Skeletal muscle tissue (tissue), 4 donors: Measurements from ENCODE around the gene CHST15. TPM values are rescaled to one million over a fixed set of nuclear protein-coding genes. Genes with fewer than 3 reads are reported as not detected.
"Not testable (repeated sequence)": the region's sequence is repeated elsewhere in the genome, so short reads cannot be mapped to it uniquely, and the experiment has no call there.

ENCODE experiments used
- H3K27ac ChIP-seq: one replicate; pipeline ENCODE4 v1.7.0; 2013; ENCODE audit warnings: mild to moderate bottlenecking, low read depth, low read length, inconsistent platforms
- H3K27me3 ChIP-seq, 3 donors: one replicate each; pipeline ENCODE4 v1.7.0; 2013; ENCODE audit warnings: low read length in 3 of 3; ENCODE audit not compliant: control insufficient read depth in 3 of 3, insufficient read depth in 3 of 3
- H3K36me3 ChIP-seq, 3 donors: one replicate each; pipeline ENCODE4 v1.7.0; 2013; ENCODE audit warnings: low read length in 3 of 3; ENCODE audit not compliant: control insufficient read depth in 3 of 3, insufficient read depth in 3 of 3
- H3K4me1 ChIP-seq, 3 donors: one replicate each; pipeline ENCODE4 v1.7.0; 2013; ENCODE audit warnings: low read length in 3 of 3, mild to moderate bottlenecking in 3 of 3; ENCODE audit not compliant: control insufficient read depth in 3 of 3, insufficient read depth in 3 of 3
- H3K4me3 ChIP-seq, 3 donors: one replicate each; pipeline ENCODE4 v1.7.0; 2013; ENCODE audit warnings: low read length in 3 of 3
- H3K9ac ChIP-seq, 3 donors: one replicate each; pipeline ENCODE4 v1.7.0; 2013; ENCODE audit warnings: low read length in 3 of 3, mild to moderate bottlenecking in 3 of 3, moderate library complexity in 2 of 3, low read depth in 1 of 3
- H3K9me3 ChIP-seq, 3 donors: one replicate each; pipeline ENCODE4 v1.7.0; 2013; ENCODE audit warnings: low read length in 3 of 3; ENCODE audit not compliant: control insufficient read depth in 3 of 3
- total RNA-seq: library from RNA; depleted of rRNA; stranded (reverse); fragments of >200 nt; gene quantifications from one replicate; pipeline ENCODE4 v1.2.3, GENCODE V29; 2014
- donor health status: Osteomylitis.

CHST15 gene
- total RNA-seq, 1 donor from 2014 or later = 19.3 TPM

DNA sequence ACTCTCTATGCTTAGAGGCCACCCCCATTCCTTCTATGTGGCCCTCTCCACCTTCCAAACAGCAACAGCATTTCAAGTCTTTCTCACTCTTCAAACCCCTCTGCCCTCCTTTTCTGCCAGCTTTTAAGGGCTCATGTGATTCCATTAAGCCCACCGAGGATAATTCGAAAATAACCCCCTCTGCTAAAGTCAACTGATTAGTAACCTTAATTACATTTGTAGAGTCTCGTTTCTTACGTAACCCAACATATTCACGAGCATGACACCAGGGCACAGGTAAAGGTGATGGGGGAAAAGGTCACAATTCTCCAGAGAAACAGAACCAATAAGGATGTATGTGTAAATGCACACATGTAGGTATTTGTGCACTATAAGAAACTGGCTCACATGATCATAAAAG is 6.7 kb upstream of the CHST15 start:
- H3K4me1 ChIP-seq = peaks cover 1 to 22% (median 13%) of the 10 kb centered on the region in 3 donors
- H3K27me3 ChIP-seq = no peaks in the 10 kb centered on the region
- H3K9ac ChIP-seq = no peak overlapping the region
- no peak overlapping the region for H3K27ac ChIP-seq
- no peak overlapping the region for H3K4me3 ChIP-seq
- peaks cover 0 to 2% (median 0%) of the 10 kb centered on the region in 3 donors for H3K9me3 ChIP-seq
- no peaks in the 10 kb centered on the region for H3K36me3 ChIP-seq

DNA sequence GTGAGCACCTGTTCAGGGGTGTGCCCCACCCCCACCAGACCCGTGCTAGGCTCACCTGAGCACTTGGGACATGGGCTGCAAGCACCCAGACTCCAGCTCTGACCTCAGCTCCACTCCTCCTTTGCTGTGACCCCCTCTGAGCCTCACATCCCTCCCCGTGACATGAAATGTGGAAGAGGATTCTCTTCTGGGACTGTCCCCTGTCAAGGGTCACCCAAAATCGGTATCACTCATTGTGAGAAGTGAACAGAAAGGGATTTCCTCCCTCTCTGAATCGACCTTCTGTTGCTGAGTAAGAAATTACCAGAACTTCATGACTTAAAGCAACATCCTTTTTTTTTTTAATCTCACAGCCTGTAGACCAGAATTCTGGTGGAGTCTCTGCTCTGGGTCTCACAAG is 6.2 kb upstream of the CHST15 start:
- no peaks in the 10 kb centered on the region for H3K27me3 ChIP-seq
- no peaks in the 10 kb centered on the region for H3K36me3 ChIP-seq
- H3K9me3 ChIP-seq = peaks cover 0 to 2% (median 0%) of the 10 kb centered on the region in 3 donors
- H3K9ac ChIP-seq = no peak overlapping the region
- no peak overlapping the region for H3K4me3 ChIP-seq
- peaks cover 7 to 24% (median 16%) of the 10 kb centered on the region in 3 donors for H3K4me1 ChIP-seq
- H3K27ac ChIP-seq = no peak overlapping the region

DNA sequence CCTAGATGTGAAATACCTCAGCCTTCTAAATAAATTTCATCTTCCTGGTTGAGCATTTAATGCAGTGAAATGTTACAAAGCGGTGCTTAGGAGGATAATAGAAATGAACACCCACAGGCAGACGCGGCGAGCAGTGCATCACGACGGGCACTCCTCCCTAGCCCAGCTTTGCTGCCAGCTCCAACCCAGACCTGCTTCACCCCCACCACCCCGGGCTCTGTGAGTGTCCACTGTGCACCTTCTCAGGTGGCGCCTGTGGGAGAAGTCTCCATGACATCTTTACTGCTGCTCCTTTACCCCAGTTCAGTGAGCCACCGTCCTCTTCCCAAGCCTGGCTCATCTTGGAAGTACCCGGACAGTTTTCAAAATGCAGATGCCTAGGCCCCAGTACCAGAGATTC is 5.2 kb upstream of the CHST15 start:
- Histone ChIP-seq H3K4me3 (no peak overlapping the region), H3K4me1 (peaks cover 15 to 34% (median 22%) of the 10 kb centered on the region in 3 donors), H3K27ac (no peak overlapping the region), H3K9me3 (peaks cover 0 to 2% (median 0%) of the 10 kb centered on the region in 3 donors), H3K9ac (no peak overlapping the region), H3K27me3 (no peaks in the 10 kb centered on the region), H3K36me3 (no peaks in the 10 kb centered on the region)

DNA sequence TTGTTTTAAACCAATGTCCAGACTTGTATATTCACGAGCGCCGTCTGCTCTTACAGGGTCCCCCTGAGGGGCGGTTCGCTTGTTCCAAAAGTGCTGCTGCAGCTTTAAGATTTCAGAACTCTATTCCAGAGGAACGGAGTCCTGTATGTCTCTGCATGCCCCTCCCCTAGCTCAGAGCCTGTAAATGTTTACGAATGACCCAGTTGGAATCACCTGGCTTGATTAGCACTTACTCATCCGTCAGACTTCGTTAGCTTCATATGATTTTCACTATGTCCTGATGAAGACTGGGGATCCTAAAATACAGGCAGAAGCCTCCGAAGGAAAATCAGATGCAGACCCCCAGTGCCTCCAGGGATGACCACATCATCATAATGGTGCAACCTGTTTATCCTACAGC is 4.5 kb upstream of the CHST15 start:
- Histone ChIP-seq H3K27ac (no peak overlapping the region), H3K36me3 (no peaks in the 10 kb centered on the region), H3K9ac (peak overlapping the region in 1 of 3 donors; percentile 8), H3K4me3 (no peak overlapping the region), H3K4me1 (peaks cover 15 to 37% (median 25%) of the 10 kb centered on the region in 3 donors), H3K9me3 (peaks cover 0 to 2% (median 0%) of the 10 kb centered on the region in 3 donors), H3K27me3 (no peaks in the 10 kb centered on the region)

DNA sequence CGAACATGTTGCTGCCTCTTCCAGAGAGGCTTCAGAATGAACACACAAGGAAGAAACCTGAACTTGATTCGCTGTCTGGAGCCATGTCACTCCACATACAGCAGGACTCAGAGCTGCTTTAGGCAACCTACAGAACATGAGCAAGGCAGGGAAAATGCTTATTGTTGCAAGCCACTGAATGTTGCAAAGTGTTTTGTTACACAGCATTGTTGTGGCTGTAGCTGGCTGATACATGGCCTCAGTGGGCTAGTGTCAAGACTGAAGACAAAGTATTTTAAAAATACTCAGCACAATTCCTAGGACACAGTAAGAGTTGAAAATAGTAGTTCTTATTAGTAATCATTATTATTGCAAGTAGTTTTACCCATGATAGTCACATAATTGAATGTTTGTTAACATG is 3.1 kb upstream of the CHST15 start:
- H3K9ac ChIP-seq = no peak overlapping the region
- no peak overlapping the region for H3K4me3 ChIP-seq
- H3K36me3 ChIP-seq = no peaks in the 10 kb centered on the region
- H3K4me1 ChIP-seq = peaks cover 15 to 43% (median 34%) of the 10 kb centered on the region in 3 donors
- no peak overlapping the region for H3K27ac ChIP-seq
- no peaks in the 10 kb centered on the region for H3K27me3 ChIP-seq
- peaks cover 0 to 2% (median 0%) of the 10 kb centered on the region in 3 donors for H3K9me3 ChIP-seq

DNA sequence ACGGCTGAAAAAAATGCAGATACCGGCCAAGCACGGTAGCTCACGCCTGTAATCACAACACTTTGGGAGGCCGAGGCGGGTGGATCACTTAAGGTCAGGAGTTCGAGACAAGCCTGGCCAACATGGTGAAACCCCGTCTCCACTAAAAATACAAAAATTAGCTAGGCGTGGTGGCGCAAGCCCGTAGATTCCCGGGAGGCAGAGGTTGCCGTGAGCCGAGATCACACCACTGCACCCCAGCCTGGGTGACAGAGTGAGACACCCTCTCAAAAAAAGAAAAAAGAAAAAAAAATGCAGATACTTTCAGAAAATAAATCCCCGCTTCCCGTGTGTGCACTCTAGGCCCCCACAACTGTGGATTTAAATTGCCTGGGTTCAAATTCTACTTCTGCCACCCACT is 2.4 kb upstream of the CHST15 start:
- H3K4me1 ChIP-seq = peaks cover 18 to 49% (median 37%) of the 10 kb centered on the region in 3 donors
- not testable (repeated sequence) for H3K9ac ChIP-seq, H3K4me3 ChIP-seq, H3K9me3 ChIP-seq, H3K36me3 ChIP-seq, H3K27me3 ChIP-seq
- peak overlapping the region; percentile 61 for H3K27ac ChIP-seq

DNA sequence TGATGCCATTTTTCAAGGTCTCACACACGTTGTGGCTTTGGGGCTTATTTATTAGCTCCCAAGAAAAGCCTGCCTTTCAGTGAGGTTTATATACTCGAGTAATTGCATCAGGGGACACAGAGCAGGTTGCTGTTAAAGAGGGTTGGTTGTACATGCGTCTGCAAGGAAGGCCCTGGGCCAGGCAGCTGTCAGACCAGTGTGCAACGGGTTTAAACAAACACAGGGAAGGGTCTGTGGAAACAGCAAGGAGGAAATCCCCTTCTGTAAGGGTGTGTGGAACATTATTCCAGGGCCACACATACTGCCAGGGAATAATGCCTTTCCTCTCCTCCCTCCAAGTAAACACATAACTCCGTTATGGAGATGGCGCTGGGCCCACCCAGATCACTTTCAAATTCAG is 1.7 kb upstream of the CHST15 start:
- Histone ChIP-seq H3K27ac (peak overlapping the region; percentile 61), H3K9ac (peak overlapping the region in 2 of 3 donors; percentile 43 to 46), H3K9me3 (peaks cover 0 to 2% (median 0%) of the 10 kb centered on the region in 3 donors), H3K27me3 (no peaks in the 10 kb centered on the region), H3K4me1 (peaks cover 21 to 56% (median 37%) of the 10 kb centered on the region in 3 donors), H3K36me3 (no peaks in the 10 kb centered on the region), H3K4me3 (peak overlapping the region in 1 of 3 donors; percentile 31)

DNA sequence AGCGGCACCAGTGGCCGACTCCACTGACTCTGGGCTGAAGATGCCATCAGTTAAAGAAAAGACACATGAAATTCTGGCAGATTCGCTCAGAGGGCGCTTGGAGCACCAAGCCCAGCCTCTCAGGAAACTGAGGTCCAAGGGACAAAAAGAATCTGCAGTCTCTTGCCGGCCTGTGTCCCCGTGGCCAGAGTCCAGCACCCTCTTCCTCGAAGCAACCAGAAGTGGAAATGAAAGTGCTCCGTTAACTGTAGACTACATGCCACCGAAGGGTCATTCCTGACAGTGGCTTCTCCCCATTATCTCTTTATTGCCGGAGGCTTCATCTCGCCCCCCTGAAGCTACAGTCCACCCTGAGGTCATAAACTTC is 1.0 kb upstream of the CHST15 start:
- Histone ChIP-seq H3K9ac (peak overlapping the region; percentile 20 to 74 (median 60)), H3K36me3 (no peaks in the 10 kb centered on the region), H3K9me3 (peaks cover 0 to 2% (median 0%) of the 10 kb centered on the region in 3 donors), H3K27me3 (no peaks in the 10 kb centered on the region), H3K4me1 (peaks cover 27 to 63% (median 43%) of the 10 kb centered on the region in 3 donors), H3K4me3 (peak overlapping the region; percentile 74 to 77 (median 76)), H3K27ac (peak overlapping the region; percentile 74)

DNA sequence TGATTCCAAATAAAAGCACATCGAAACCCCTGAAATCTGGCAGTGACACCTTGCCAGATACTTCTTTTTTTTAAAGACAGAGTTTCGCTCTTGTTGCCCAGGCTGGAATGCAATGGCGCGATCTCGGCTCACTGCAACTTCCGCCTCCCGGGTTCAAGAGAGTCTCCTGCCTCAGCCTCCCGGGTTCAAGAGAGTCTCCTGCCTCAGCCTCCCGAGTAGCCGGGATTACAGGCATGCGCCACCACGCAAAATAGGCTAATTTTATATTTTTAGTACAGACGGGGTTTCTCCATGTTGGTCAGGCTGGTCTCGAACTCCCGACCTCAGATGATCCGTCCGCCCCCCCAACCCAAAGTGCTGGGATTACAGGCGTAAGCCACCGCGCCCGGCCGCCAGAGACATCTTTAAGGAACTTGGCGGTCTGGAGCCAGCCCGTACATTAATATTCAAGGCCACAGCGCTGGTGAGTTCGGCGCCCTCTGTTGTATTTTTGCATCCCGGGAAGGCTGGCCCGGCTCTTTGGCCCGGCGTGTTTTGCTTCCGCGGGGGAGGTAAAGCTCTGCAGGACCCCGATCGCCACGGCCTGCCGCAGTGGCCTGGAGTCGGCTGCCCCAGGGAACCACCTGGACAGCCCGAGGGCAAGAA is 498 bp upstream of the CHST15 start:
- H3K36me3 ChIP-seq, H3K27me3 ChIP-seq, H3K9me3 ChIP-seq: not testable (repeated sequence)
- Histone ChIP-seq H3K4me1 (peaks cover 32 to 66% (median 48%) of the 10 kb centered on the region in 3 donors), H3K4me3 (peak overlapping the region; percentile 74 to 77 (median 76)), H3K9ac (peak overlapping the region; percentile 71 to 82 (median 74)), H3K27ac (peak overlapping the region; percentile 74)

DNA sequence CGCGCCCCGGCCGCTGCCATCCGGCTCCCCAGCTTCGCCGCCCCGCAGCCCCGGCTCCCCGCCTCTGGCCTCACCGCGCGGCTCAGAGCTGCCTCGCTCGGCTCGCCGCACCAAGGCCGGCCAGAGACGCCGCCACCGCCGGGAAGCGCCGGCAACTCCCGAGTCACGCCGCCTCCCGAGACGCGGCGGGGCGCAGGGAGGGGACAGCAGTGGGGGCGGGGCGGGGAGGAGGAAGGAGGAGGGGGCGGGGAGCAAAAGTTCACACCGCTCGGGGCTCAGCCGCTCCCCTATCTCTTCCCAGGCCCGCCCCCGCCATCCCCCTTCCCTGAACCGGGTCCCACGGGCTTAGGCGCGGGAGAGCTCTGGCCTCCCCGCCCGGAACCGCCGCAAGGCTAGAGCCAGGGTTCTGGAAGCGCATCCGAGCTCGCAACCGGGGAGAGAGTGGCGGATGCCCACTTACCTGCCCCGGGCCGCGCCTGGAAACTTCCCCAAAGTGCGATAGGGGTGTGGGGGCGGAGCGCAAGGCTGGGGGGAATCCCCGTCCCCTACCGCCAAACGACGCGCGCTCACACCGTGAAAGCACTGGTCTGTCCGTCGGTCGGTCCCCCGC is 1.0 kb downstream of the CHST15 start:
- no peaks in the 10 kb centered on the region for H3K36me3 ChIP-seq
- H3K9me3 ChIP-seq = peaks cover 0 to 2% (median 0%) of the 10 kb centered on the region in 3 donors
- H3K27me3 ChIP-seq = no peaks in the 10 kb centered on the region
- H3K4me3 ChIP-seq = peak overlapping the region; percentile 66 to 78 (median 77)
- H3K27ac ChIP-seq = peak overlapping the region; percentile 74
- peak overlapping the region; percentile 61 to 82 (median 82) for H3K9ac ChIP-seq
- peaks cover 44 to 64% (median 55%) of the 10 kb centered on the region in 3 donors for H3K4me1 ChIP-seq
